ENCODE results near the gene RNU4-1.
"Not testable (repeated sequence)": the region's sequence is repeated elsewhere in the genome, so short reads cannot be mapped to it uniquely, and the experiment has no call there.

Gene RNU4-1

GRCh38 chr12:120257041-120257821 is 35.8 kb downstream of the RNU4-1 start:
- no peak for DNase-seq

- no peak for DNase-seq
These were observed 38.2 kb downstream of the RNU4-1 start for GRCh38 chr12:120254809-120255208.

- DNase-seq: not testable (repeated sequence)
These were observed 39.7 kb downstream of the RNU4-1 start for GRCh38 chr12:120253313-120253712.

GRCh38 chr12:120252071-120252906 is 40.7 kb downstream of the RNU4-1 start:
- no peak for DNase-seq

- not testable (repeated sequence) for DNase-seq
These were observed 41.5 kb downstream of the RNU4-1 start for GRCh38 chr12:120251364-120252070.

- DNase-seq: no peak
These were observed 42.9 kb downstream of the RNU4-1 start for GRCh38 chr12:120249875-120250795.

GRCh38 chr12:120249266-120249874 is 43.7 kb downstream of the RNU4-1 start:
- no peak for DNase-seq

- no peak for DNase-seq
These were observed 45.4 kb downstream of the RNU4-1 start for GRCh38 chr12:120247621-120248030.

GRCh38 chr12:120247183-120247582 is 45.9 kb downstream of the RNU4-1 start:
- DNase-seq: no peak

- DNase-seq: not testable (repeated sequence)
These were observed 46.3 kb downstream of the RNU4-1 start for GRCh38 chr12:120246705-120247104.
